Activated CD4-positive, alpha-beta T cell treated with anti-CD3 and anti-CD28 coated beads for 1 hour (primary cell): Measurements from ENCODE around the gene CTNNA2.
"Not testable (repeated sequence)": the region's sequence is repeated elsewhere in the genome, so short reads cannot be mapped to it uniquely, and the experiment has no call there.

Experiments used
- DNase-seq: peaks from one replicate; pipeline ENCODE4 v3.0.0-alpha.2; 2020

CTNNA2 gene

GRCh38 chr2:80154231-80154915, 641.5 kb downstream of the CTNNA2 start:
- no peak for DNase-seq

- no peak for DNase-seq
Measured at GRCh38 chr2:80164375-80164774, 651.5 kb downstream of the CTNNA2 start.

GRCh38 chr2:80166483-80167171, 653.8 kb downstream of the CTNNA2 start:
- no peak for DNase-seq

- DNase-seq: no peak
Measured at GRCh38 chr2:80167284-80167808, 654.5 kb downstream of the CTNNA2 start.

GRCh38 chr2:80168037-80168436, 655.2 kb downstream of the CTNNA2 start:
- DNase-seq: no peak

GRCh38 chr2:80168801-80169200, 656.0 kb downstream of the CTNNA2 start:
- no peak for DNase-seq

GRCh38 chr2:80169811-80170594, 657.2 kb downstream of the CTNNA2 start:
- DNase-seq: no peak

- no peak for DNase-seq
Measured at GRCh38 chr2:80185091-80185490, 672.2 kb downstream of the CTNNA2 start.

GRCh38 chr2:80186262-80186661, 673.4 kb downstream of the CTNNA2 start:
- no peak for DNase-seq

- no peak for DNase-seq
Measured at GRCh38 chr2:80187156-80187555, 674.3 kb downstream of the CTNNA2 start.

- DNase-seq: no peak
Measured at GRCh38 chr2:80190166-80190565, 677.3 kb downstream of the CTNNA2 start.

- DNase-seq: no peak
Measured at GRCh38 chr2:80193566-80193965, 680.7 kb downstream of the CTNNA2 start.

- no peak for DNase-seq
Measured at GRCh38 chr2:80195034-80195433, 682.2 kb downstream of the CTNNA2 start.

GRCh38 chr2:80198042-80198441, 685.2 kb downstream of the CTNNA2 start:
- no peak for DNase-seq

- no peak for DNase-seq
Measured at GRCh38 chr2:80199504-80199903, 686.7 kb downstream of the CTNNA2 start.

- DNase-seq: not testable (repeated sequence)
Measured at GRCh38 chr2:80203929-80204328, 691.1 kb downstream of the CTNNA2 start.

- no peak for DNase-seq
Measured at GRCh38 chr2:80205498-80205897, 692.6 kb downstream of the CTNNA2 start.

- DNase-seq: no peak
Measured at GRCh38 chr2:80209458-80209857, 696.6 kb downstream of the CTNNA2 start.

GRCh38 chr2:80217446-80217845, 704.6 kb downstream of the CTNNA2 start:
- no peak for DNase-seq

GRCh38 chr2:80222644-80223043, 709.8 kb downstream of the CTNNA2 start:
- DNase-seq: no peak

- DNase-seq: no peak
Measured at GRCh38 chr2:80231421-80231820, 718.6 kb downstream of the CTNNA2 start.

GRCh38 chr2:80233333-80233732, 720.5 kb downstream of the CTNNA2 start:
- DNase-seq: no peak

- DNase-seq: no peak
Measured at GRCh38 chr2:80238692-80239469, 726.0 kb downstream of the CTNNA2 start.
